Measurements from ENCODE around the gene ARID1B.

ARID1B gene

GRCh38 chr6:157050537-157051265 is 273.5 kb downstream of the ARID1B start:
- H3K27ac ChIP-seq (ENCODE audit: insufficient read depth, low read depth, low read length, poor library complexity, severe bottlenecking) = no peak overlapping the region
- WGBS, 2 experiments = 94 to 95% methylated on average over 7 of the region's 8 CpGs
- H3K4me3 ChIP-seq (ENCODE audit: insufficient read depth, low read depth, low read length) = no peak overlapping the region
- no peaks in the 10 kb centered on the region for H3K4me1 ChIP-seq (ENCODE audit: control insufficient read depth, insufficient read depth, low read length)
- no peaks in the 10 kb centered on the region for H3K27me3 ChIP-seq (ENCODE audit: control insufficient read depth, insufficient read depth, low read length, poor library complexity, severe bottlenecking)
- H3K9me3 ChIP-seq (ENCODE audit: control insufficient read depth, low read length) = no peaks in the 10 kb centered on the region
- H3K36me3 ChIP-seq (ENCODE audit: control insufficient read depth, insufficient read depth, low read length) = no peaks in the 10 kb centered on the region

- Histone ChIP-seq H3K9me3 (ENCODE audit: control insufficient read depth, low read length) (no peaks in the 10 kb centered on the region), H3K36me3 (ENCODE audit: control insufficient read depth, insufficient read depth, low read length) (no peaks in the 10 kb centered on the region), H3K4me1 (ENCODE audit: control insufficient read depth, insufficient read depth, low read length) (peaks cover 2% of the 10 kb centered on the region), H3K27ac (ENCODE audit: insufficient read depth, low read depth, low read length, poor library complexity, severe bottlenecking) (no peak overlapping the region), H3K4me3 (ENCODE audit: insufficient read depth, low read depth, low read length) (no peak overlapping the region), H3K27me3 (ENCODE audit: control insufficient read depth, insufficient read depth, low read length, poor library complexity, severe bottlenecking) (no peaks in the 10 kb centered on the region)
- 97% methylated on average over 4 of the region's 4 CpGs for WGBS, 2 experiments
These were observed 277.4 kb downstream of the ARID1B start for GRCh38 chr6:157054531-157054979.

- H3K27me3 ChIP-seq (ENCODE audit: control insufficient read depth, insufficient read depth, low read length, poor library complexity, severe bottlenecking) = no peaks in the 10 kb centered on the region
- no peaks in the 10 kb centered on the region for H3K9me3 ChIP-seq (ENCODE audit: control insufficient read depth, low read length)
- H3K4me1 ChIP-seq (ENCODE audit: control insufficient read depth, insufficient read depth, low read length) = peaks cover 12% of the 10 kb centered on the region
- no peaks in the 10 kb centered on the region for H3K36me3 ChIP-seq (ENCODE audit: control insufficient read depth, insufficient read depth, low read length)
- WGBS, 2 experiments = 97 to 98% methylated on average over 3 of the region's 3 CpGs
- no peak overlapping the region for H3K4me3 ChIP-seq (ENCODE audit: insufficient read depth, low read depth, low read length)
- H3K27ac ChIP-seq (ENCODE audit: insufficient read depth, low read depth, low read length, poor library complexity, severe bottlenecking) = no peak overlapping the region
These were observed 278.7 kb downstream of the ARID1B start for GRCh38 chr6:157055863-157056262.

- H3K4me1 ChIP-seq (ENCODE audit: control insufficient read depth, insufficient read depth, low read length) = peaks cover 12% of the 10 kb centered on the region
- no peaks in the 10 kb centered on the region for H3K36me3 ChIP-seq (ENCODE audit: control insufficient read depth, insufficient read depth, low read length)
- H3K27ac ChIP-seq (ENCODE audit: insufficient read depth, low read depth, low read length, poor library complexity, severe bottlenecking) = no peak overlapping the region
- 94 to 100% methylated on average over 1 of the region's 1 CpG for WGBS, 2 experiments
- no peak overlapping the region for H3K4me3 ChIP-seq (ENCODE audit: insufficient read depth, low read depth, low read length)
- no peaks in the 10 kb centered on the region for H3K27me3 ChIP-seq (ENCODE audit: control insufficient read depth, insufficient read depth, low read length, poor library complexity, severe bottlenecking)
- H3K9me3 ChIP-seq (ENCODE audit: control insufficient read depth, low read length) = no peaks in the 10 kb centered on the region
These were observed 279.1 kb downstream of the ARID1B start for GRCh38 chr6:157056275-157056674.

GRCh38 chr6:157058574-157058973 is 281.4 kb downstream of the ARID1B start:
- H3K4me1 ChIP-seq (ENCODE audit: control insufficient read depth, insufficient read depth, low read length) = peaks cover 12% of the 10 kb centered on the region
- WGBS, 2 experiments = 86 to 88% methylated on average over 9 of the region's 9 CpGs
- H3K4me3 ChIP-seq (ENCODE audit: insufficient read depth, low read depth, low read length) = no peak overlapping the region
- H3K27me3 ChIP-seq (ENCODE audit: control insufficient read depth, insufficient read depth, low read length, poor library complexity, severe bottlenecking) = no peaks in the 10 kb centered on the region
- no peaks in the 10 kb centered on the region for H3K36me3 ChIP-seq (ENCODE audit: control insufficient read depth, insufficient read depth, low read length)
- no peaks in the 10 kb centered on the region for H3K9me3 ChIP-seq (ENCODE audit: control insufficient read depth, low read length)
- H3K27ac ChIP-seq (ENCODE audit: insufficient read depth, low read depth, low read length, poor library complexity, severe bottlenecking) = no peak overlapping the region

- peaks cover 12% of the 10 kb centered on the region for H3K4me1 ChIP-seq (ENCODE audit: control insufficient read depth, insufficient read depth, low read length)
- no peaks in the 10 kb centered on the region for H3K36me3 ChIP-seq (ENCODE audit: control insufficient read depth, insufficient read depth, low read length)
- WGBS, 2 experiments = 70 to 83% methylated on average over 4 of the region's 4 CpGs
- H3K27ac ChIP-seq (ENCODE audit: insufficient read depth, low read depth, low read length, poor library complexity, severe bottlenecking) = peak overlapping the region; percentile 27
- no peaks in the 10 kb centered on the region for H3K27me3 ChIP-seq (ENCODE audit: control insufficient read depth, insufficient read depth, low read length, poor library complexity, severe bottlenecking)
- no peaks in the 10 kb centered on the region for H3K9me3 ChIP-seq (ENCODE audit: control insufficient read depth, low read length)
- no peak overlapping the region for H3K4me3 ChIP-seq (ENCODE audit: insufficient read depth, low read depth, low read length)
These were observed 282.6 kb downstream of the ARID1B start for GRCh38 chr6:157059781-157060180.

- Histone ChIP-seq H3K4me1 (ENCODE audit: control insufficient read depth, insufficient read depth, low read length) (peaks cover 12% of the 10 kb centered on the region), H3K36me3 (ENCODE audit: control insufficient read depth, insufficient read depth, low read length) (no peaks in the 10 kb centered on the region), H3K27ac (ENCODE audit: insufficient read depth, low read depth, low read length, poor library complexity, severe bottlenecking) (no peak overlapping the region), H3K4me3 (ENCODE audit: insufficient read depth, low read depth, low read length) (no peak overlapping the region), H3K9me3 (ENCODE audit: control insufficient read depth, low read length) (no peaks in the 10 kb centered on the region), H3K27me3 (ENCODE audit: control insufficient read depth, insufficient read depth, low read length, poor library complexity, severe bottlenecking) (no peaks in the 10 kb centered on the region)
- 86% methylated on average over 1 of the region's 1 CpG; no CpG with 5 or more reads in 1 of the 2 experiments for WGBS, 2 experiments
These were observed 283.3 kb downstream of the ARID1B start for GRCh38 chr6:157060440-157060952.

- Histone ChIP-seq H3K27me3 (ENCODE audit: control insufficient read depth, insufficient read depth, low read length, poor library complexity, severe bottlenecking) (no peaks in the 10 kb centered on the region), H3K9me3 (ENCODE audit: control insufficient read depth, low read length) (no peaks in the 10 kb centered on the region), H3K36me3 (ENCODE audit: control insufficient read depth, insufficient read depth, low read length) (no peaks in the 10 kb centered on the region), H3K4me1 (ENCODE audit: control insufficient read depth, insufficient read depth, low read length) (peaks cover 12% of the 10 kb centered on the region), H3K4me3 (ENCODE audit: insufficient read depth, low read depth, low read length) (no peak overlapping the region), H3K27ac (ENCODE audit: insufficient read depth, low read depth, low read length, poor library complexity, severe bottlenecking) (no peak overlapping the region)
- WGBS, 2 experiments = 92 to 93% methylated on average over 9 of the region's 9 CpGs
These were observed 284.8 kb downstream of the ARID1B start for GRCh38 chr6:157061770-157062594.

- 90 to 97% methylated on average over 2 of the region's 2 CpGs for WGBS, 2 experiments
- Histone ChIP-seq H3K27ac (ENCODE audit: insufficient read depth, low read depth, low read length, poor library complexity, severe bottlenecking) (no peak overlapping the region), H3K27me3 (ENCODE audit: control insufficient read depth, insufficient read depth, low read length, poor library complexity, severe bottlenecking) (no peaks in the 10 kb centered on the region)
These were observed 286.2 kb downstream of the ARID1B start for GRCh38 chr6:157063176-157063905.

More at GRCh38 chr6:157063176-157063905, 286.2 kb downstream of the ARID1B start:
- Histone ChIP-seq H3K4me3 (ENCODE audit: insufficient read depth, low read depth, low read length) (no peak overlapping the region), H3K4me1 (ENCODE audit: control insufficient read depth, insufficient read depth, low read length) (peaks cover 12% of the 10 kb centered on the region), H3K9me3 (ENCODE audit: control insufficient read depth, low read length) (no peaks in the 10 kb centered on the region), H3K36me3 (ENCODE audit: control insufficient read depth, insufficient read depth, low read length) (no peaks in the 10 kb centered on the region)

Measured in ectodermal cell (in vitro differentiated cells).